Astrocyte of the spinal cord (primary cell): ENCODE measurements around the gene HDAC6.

Source experiments
- DNase-seq: peaks from one replicate; pipeline ENCODE4 v3.0.0; 2011; ENCODE audit warnings: low read depth, low spot score
- H3K4me3 ChIP-seq: 2 replicates; pipeline ENCODE4 v1.5.1; 2011; ENCODE audit warnings: low read depth, mild to moderate bottlenecking, low read length, moderate library complexity
- in situ Hi-C: cut with HindIII; loops from 2 replicates; pipeline ENCODE4 v1.10.0; 2017; ENCODE audit warnings: low sequenced_read_pairs
- TF ChIP-seq, protein P1 (sequence below): IDR thresholded peaks from 2 replicates; pipeline ENCODE4 v1.5.1; 2012; ENCODE audit warnings: low read depth, mild to moderate bottlenecking, low read length, inconsistent platforms

The HDAC6 gene

DNA sequence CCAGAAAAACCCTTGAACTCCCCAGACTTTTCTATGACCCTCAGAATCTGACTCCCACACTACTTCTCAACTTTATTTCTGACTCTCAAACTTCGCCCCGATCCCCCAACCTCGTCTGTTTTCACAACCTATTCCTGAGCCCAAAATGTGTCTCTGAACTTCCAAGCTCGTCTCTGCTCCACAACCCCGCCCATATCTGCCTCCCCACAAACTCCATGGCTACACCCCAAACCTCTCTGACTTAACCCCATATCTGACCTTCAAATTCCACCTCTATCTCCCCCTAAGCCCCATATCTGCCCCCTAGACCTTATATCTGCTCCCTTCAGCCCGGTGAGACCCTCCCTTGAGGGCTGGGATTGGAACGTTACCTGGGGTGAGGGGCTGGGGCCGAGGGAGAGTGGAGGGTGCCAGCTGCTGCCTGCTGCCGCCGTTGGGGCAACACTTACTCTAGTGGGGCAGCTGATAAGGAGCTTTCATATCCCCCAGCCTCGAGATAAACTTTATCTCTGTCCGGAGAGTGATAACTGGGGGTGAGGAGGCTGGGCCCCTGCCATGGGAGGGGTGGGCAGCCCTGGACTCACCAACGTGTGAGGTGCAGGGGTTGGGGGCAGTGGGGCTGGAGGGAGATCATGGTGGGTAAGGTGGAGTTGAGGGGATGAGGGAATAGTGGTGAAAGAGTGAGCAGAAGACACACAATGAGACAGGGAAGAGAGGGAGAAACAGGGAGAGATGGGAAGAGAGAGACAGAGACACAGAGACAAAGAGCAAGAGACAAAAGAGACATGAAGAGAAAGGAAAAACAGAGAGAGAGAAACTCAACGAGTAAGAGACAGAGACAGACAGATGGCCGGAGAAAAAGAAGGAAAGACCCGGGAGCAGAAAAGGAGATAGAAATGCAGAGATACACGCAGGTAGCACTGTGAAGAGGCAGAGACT is 14.1 kb upstream of the HDAC6 start:
- no peak for DNase-seq
- TF ChIP-seq, protein P1, sequence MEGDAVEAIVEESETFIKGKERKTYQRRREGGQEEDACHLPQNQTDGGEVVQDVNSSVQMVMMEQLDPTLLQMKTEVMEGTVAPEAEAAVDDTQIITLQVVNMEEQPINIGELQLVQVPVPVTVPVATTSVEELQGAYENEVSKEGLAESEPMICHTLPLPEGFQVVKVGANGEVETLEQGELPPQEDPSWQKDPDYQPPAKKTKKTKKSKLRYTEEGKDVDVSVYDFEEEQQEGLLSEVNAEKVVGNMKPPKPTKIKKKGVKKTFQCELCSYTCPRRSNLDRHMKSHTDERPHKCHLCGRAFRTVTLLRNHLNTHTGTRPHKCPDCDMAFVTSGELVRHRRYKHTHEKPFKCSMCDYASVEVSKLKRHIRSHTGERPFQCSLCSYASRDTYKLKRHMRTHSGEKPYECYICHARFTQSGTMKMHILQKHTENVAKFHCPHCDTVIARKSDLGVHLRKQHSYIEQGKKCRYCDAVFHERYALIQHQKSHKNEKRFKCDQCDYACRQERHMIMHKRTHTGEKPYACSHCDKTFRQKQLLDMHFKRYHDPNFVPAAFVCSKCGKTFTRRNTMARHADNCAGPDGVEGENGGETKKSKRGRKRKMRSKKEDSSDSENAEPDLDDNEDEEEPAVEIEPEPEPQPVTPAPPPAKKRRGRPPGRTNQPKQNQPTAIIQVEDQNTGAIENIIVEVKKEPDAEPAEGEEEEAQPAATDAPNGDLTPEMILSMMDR = no peak
- no peak overlapping the region for H3K4me3 ChIP-seq
- in situ Hi-C loops = no loop called here

DNA sequence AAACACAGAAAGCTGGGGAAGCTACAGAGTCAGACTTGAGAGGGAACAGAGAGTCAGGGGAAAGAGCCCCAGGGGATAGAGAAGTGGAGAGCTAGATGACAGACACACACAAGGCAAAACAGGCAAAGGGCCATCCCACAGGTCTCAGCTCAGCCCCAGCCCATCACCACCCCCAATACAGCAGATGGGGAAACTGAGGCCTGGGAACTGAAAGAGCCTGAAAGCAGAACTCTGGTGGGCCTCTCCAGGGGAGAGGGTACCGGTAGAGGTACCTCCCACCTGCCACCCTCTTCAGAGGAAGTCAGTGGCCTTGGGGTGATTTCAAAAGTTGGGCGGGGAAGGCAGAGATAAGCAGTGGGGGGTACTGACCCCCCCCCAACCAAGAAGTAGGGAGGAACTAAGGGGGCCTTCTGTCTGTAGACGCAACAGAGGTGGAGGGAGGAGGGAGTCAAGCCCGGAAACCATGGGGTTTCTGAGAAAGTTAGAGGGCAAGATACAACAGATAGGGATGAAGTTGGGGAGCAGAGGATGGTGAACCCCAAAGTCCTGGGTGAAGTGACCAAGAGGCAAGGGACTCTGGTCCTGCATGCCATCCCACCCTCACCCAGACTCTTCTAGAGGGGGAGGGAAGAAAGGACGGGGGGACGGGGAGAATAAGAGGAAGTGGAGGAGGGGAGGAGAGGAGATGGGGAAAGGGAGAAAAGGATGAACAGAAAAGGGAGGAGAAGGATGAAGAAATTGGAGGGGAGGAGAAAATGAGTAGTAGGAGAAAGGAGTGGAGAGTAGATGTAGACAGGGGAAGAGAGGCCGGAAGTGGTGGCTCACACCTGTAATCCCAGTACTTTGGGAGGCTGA is 12.3 kb upstream of the HDAC6 start:
- no peak for DNase-seq

DNA sequence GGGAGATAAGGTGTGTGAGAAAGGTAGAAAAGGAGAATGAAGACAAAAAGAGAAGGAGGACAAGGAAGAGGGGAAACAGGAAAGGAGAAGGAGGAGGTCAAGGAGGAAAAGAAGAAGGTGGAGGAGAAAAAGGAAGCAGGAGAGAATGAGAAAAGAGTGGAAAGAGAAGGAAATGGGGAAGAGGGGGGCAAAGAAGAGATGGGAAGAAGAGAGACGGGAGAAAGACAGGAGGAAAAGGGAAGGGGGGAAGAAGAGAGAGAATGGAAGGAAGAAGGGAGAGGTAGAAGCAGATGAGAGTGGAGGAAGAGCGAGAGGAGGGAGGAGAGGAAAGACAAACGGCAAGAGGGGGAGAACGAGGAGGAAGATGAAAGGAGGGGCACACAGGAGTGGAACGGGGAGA is 11.4 kb upstream of the HDAC6 start:
- TF ChIP-seq, protein P1 = no peak
- in situ Hi-C loops = no loop called here
- no peak overlapping the region for H3K4me3 ChIP-seq
- DNase-seq = no peak

More for the DNA sequence above, 12.3 kb upstream of the HDAC6 start:
- in situ Hi-C loops = no loop called here
- H3K4me3 ChIP-seq = no peak overlapping the region
- TF ChIP-seq, protein P1 = no peak

DNA sequence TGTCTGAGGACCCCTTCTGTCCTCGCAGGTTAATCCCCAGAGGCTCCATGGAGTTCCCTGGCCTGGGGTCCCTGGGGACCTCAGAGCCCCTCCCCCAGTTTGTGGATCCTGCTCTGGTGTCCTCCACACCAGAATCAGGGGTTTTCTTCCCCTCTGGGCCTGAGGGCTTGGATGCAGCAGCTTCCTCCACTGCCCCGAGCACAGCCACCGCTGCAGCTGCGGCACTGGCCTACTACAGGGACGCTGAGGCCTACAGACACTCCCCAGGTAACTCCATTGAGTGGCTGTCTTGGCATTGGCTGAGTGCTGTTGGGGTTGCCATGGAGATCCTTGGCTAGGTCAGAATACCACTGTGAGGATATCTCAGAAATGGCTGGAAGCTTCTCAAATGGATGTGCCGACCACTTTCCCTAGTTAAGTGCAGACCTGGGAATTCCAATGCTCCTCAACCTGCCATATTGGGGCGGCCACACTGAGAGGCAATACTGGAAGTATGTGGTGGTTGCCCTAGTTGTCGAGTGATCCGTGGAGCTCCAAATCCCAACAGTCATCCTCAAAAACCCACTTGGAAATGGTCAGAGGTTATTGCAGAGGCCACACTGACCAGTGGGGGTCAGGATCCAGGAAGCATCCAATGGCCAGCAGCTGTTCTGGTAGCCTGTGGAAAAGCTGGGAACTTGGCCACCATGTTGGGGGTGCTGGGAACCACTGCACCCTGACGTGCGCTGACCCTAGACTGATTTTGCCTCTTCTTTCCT is 10.6 kb upstream of the HDAC6 start:
- TF ChIP-seq, protein P1 = no peak
- no peak for DNase-seq
- H3K4me3 ChIP-seq = no peak overlapping the region
- in situ Hi-C loops = no loop called here

DNA sequence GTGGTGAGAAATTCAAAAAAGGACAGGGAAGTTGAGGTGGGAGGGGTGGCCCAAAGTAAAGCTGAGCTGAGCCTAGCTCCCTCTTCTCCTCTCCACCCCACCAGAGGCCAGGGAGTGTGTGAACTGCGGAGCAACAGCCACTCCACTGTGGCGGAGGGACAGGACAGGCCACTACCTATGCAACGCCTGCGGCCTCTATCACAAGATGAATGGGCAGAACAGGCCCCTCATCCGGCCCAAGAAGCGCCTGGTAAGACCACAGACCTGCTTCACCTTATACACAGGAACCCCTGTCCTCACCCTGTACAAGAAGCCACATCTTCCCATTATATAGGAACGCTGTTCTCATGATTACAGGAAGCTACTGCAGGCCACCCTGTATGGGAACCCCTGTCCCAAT is 9.6 kb upstream of the HDAC6 start:
- in situ Hi-C loops = no loop called here
- TF ChIP-seq, protein P1 = no peak
- no peak for DNase-seq
- H3K4me3 ChIP-seq = no peak overlapping the region

DNA sequence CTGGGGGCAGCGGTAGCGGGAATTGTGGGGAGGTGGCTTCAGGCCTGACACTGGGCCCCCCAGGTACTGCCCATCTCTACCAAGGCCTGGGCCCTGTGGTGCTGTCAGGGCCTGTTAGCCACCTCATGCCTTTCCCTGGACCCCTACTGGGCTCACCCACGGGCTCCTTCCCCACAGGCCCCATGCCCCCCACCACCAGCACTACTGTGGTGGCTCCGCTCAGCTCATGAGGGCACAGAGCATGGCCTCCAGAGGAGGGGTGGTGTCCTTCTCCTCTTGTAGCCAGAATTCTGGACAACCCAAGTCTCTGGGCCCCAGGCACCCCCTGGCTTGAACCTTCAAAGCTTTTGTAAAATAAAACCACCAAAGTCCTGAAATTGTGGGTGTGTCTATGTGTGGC is 7.9 kb upstream of the HDAC6 start:
- H3K4me3 ChIP-seq = no peak overlapping the region
- no peak for DNase-seq
- TF ChIP-seq, protein P1 = no peak
- in situ Hi-C loops = no loop called here
